Measurements from ENCODE around the gene TDRD12.
"Not testable (repeated sequence)": the region's sequence is repeated elsewhere in the genome, so short reads cannot be mapped to it uniquely, and the experiment has no call there.

Gene TDRD12

DNA sequence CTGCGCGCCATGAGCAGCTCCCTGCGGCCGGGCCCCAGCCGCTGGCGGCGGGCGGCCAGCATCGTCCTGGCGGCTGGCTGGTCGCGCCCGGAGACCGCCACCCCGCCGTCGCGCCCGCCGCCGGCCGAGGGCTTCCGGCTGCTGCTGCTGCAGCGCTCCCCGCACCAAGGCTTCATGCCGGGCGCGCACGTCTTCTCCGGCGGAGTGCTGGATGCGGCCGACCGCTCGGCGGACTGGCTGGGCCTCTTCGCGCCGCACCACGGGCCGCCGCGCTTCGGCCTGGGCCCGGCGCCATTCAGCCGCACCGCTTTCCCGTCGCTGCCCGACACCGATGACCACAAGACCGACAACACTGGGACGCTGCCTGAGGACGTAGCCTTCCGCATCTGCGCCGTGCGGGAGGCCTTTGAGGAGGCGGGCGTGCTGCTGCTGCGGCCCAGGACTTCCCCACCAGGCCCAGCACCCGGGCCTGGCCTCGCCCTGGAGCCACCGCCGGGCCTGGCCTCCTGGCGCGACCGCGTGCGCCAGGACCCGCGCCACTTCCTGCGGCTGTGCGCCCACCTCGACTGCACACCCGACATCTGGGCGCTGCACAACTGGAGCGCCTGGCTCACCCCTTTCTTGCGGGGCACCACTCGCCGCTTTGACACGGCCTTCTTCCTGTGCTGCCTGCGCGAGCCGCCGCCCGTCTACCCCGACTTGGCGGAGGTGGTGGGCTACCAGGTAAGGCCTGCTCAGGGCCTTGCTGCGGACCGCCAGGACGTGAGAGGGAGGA lies 27.4 kb upstream of the TDRD12 start:
- DNase-seq (ENCODE audit: low read depth in 2 of 2): peak in 1 of 2 donors; percentile 49

DNA sequence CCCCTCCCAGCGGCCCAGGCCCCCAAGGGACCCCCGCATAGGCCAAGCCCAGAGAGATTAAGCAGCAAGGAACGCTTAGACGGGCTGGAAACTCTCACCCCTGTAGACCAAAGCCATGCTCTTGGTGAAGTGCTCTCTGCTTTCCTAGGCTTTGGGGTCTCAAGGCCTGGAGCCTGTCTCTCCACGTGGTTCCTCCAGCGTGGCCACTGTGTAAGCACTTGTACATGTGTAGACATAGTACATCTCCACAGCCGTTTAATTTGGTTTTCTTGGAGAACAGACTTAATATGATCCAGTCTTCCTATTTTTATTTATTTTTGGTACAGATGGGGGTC lies 26.9 kb upstream of the TDRD12 start:
- DNase-seq (ENCODE audit: low read depth in 2 of 2): no peak

DNA sequence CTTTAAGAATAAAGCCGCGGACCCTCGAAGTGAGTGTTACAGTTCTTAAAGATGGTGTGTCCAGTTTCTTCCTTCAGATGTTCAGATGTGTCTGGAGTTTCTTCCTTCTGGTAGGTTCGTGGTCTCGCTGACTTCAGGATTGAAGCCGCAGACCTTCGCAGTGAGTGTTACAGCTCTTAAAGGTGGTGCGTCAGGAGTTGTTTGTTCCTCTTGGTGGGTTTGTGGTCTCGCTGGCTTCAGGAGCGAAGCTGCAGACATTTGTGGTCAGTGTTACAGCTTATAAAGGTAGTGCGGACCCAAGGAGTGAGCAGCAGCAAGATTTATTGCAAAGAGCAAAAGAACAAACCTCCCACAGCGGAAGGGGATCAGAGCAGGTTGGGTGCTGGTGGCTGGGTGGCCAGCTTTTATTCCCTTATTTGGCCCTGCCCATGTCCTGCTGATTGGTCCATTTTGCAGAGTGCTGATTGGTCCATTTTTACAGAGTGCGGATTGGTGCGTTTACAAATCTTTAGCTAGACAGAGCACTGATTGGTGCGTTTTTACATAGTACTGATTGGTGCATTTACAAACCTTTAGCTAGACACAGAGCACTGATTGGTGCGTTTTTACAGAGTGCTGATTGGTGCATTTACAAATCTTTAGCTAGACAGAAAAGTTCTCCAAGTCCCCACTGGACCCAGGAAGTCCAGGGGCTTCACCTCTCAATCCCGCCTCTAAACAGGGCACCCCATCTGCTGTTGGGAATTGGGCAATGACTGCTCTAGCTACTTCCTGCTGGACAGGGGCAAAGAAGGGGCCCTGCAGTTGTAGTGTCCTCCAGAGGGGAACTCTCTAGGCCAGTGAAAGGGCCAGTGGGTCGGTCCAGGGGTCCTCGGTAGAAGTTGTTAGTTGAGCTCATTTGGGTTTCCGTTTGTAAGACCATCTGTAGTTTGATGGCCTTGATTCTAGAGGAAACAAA lies 26.1 kb upstream of the TDRD12 start:
- peak in 1 of 2 donors; percentile 12 for DNase-seq (ENCODE audit: low read depth in 2 of 2)

DNA sequence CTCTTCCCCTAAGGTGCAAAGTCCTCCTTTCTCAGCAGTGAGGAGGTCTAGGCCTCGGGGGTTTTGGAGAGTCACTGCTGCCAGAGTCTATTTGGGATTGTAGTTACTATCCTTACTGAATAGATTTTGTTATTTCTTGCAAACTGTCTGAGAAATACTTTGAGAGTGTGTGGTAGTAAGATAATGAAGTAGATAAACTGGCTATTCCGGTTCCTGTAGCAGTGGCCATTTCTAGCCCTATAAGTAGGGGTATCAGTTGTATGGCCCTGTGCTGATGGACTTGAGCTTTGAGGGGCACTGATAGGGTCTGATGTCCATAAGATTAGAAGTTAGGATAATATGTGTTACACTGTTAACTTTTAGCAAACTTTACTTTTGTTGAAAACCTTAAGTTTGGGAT lies 25.3 kb upstream of the TDRD12 start:
- not testable (repeated sequence) for DNase-seq (ENCODE audit: low read depth in 2 of 2)

DNA sequence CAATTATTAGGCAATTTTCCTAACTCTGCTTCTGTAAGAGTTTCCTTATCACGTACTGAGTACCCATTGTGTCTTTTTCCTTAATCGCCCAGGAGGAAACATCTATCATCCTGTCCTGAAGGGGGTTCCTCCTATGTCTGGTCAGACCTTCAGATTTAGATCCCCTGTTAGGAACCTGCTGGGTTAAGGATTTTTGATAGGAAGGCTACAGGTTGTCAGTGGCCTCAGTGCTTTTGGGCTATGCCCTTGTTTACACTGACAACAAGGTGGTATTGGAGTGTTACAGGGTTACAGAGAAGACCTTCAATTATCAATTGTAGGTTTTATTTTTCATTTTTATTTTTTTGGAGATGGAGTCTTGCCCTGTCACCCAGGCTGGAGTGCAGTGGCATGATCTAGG lies 24.7 kb upstream of the TDRD12 start:
- DNase-seq (ENCODE audit: low read depth in 2 of 2): not testable (repeated sequence)

DNA sequence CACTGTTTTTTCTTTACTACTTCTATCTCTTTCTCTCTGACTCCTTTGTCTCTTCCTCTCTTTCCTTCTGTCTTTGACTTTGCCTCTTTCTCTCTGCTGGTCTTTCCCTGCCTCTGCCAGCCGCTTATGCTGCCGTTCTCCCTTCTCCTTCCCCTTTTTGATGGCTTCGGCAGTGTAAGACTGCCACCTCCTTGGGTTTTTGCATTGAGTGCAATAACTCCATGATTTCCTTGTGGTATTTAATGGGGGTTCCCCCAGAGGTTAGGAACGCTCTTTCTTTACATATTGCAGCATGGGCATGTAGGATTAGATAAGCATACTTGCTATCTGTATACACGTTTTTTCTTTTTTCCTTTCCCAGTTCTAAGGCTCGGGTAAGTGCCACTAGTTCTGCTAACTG lies 24.1 kb upstream of the TDRD12 start:
- not testable (repeated sequence) for DNase-seq (ENCODE audit: low read depth in 2 of 2)

DNA sequence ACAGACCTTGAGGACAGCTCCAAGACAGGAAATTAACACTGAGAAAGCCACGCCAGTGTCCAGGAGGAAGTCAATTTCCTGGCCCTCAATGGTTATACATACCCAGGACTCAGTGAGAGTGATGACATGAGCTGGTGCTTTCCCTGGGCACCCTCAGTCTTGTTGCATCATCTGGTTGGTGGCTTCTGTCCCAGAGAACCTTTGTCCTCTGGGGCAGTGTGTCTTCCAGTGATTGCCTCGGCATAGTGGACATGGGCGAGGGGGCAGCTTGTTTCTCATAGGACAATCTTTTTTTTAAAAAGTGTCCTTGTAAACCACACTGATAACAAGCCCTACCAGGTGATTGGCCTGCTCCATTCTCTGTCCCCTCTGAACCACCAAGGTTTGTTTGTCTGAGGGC lies 22.8 kb upstream of the TDRD12 start:
- not testable (repeated sequence) for DNase-seq (ENCODE audit: low read depth in 2 of 2)

DNA sequence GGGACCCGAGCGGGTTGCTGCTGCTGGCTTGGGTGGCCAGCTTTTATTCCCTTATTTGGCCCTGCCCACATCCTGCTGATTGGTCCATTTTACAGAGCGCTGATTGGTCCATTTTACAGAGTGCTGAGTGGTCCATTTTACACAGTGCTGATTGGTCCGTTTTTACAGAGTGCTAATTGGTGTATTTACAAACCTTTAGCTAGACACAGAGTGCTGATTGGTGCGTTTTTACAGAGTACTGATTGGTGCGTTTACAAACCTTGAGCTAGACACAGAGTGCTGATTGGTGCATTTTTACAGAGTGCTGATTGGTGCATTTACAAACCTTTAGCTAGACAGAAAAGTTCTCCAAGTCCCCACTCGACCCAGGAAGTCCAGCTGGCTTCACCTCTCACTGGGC lies 19.4 kb upstream of the TDRD12 start:
- not testable (repeated sequence) for DNase-seq (ENCODE audit: low read depth in 2 of 2)

DNA sequence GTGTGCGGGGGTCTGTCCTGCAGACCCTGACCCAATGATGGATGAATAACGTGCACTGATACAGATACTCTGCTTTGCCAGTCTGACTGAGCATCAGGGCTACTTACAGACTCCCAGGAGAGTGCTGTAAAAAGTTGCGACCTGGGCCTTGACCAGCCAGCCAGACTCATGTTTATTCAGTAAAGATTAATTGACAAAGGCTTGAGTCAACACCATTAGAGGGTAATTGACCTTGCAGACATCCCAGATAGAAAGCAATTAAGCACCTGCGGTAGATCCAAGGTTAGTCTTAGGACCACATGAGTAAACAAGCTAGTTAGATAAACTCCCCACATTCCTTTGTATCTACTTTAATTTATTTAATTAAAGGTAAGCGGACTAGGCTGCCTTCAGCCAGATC lies 17.6 kb upstream of the TDRD12 start:
- DNase-seq (ENCODE audit: low read depth in 2 of 2): no peak

DNA sequence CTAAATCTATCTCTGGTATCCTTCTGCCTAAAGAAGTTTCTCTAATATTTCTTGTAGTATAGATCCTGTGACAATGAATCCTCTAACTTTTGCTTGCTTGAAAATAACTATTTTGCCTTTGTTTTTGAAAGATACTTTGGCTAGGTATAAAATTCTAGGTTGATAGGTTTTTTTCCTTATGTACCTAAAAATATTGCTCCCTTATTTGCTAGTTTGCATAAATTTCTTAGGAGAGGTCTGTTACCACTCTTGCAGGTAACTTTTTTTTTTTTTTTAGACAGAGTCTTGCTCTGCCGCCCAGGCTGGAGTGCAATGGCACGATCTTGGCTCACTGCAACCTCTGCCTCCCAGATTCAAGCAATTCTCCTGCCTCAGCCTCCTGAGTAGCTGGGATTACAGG lies 15.6 kb upstream of the TDRD12 start:
- not testable (repeated sequence) for DNase-seq (ENCODE audit: low read depth in 2 of 2)

DNA sequence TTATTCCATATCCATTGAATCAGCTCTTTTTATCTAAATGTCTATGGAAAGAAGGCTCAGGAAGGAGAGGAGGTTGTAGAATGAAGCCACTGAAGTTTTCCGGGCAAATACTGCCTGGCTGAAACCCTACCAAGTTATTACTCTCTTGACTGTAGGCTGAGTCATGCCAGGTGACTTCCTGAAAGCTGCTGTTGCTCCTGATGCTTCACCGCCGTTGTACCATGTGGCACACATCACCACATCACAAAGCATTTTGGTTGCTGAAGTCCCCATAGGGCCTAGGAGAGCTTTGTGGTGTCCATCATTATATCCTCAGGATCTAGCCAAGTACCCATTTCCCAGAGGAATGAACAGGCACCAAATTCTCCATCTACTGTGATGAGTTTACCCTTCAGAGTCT lies 11.1 kb upstream of the TDRD12 start:
- DNase-seq (ENCODE audit: low read depth in 2 of 2): peak in 1 of 2 donors; percentile 30

DNA sequence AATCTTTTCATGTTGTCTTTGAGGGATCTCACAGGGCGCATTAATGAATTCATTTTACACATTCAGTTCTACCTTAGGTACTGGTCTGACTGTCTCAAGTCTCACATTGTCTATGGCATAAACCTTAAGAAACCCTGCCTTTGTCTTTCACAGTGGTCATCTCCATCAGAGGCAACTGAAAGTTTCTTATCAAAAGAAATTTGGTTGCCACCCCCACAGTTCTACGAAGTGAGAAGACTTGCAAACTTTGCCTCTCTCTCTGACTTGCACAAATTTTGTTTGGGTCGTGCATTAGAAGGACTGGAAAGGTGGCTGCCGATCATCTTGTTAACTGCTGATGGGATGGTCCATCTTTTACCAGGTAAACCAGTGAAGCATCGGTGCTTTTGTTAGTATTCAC lies 10.5 kb upstream of the TDRD12 start:
- no peak for DNase-seq (ENCODE audit: low read depth in 2 of 2)

DNA sequence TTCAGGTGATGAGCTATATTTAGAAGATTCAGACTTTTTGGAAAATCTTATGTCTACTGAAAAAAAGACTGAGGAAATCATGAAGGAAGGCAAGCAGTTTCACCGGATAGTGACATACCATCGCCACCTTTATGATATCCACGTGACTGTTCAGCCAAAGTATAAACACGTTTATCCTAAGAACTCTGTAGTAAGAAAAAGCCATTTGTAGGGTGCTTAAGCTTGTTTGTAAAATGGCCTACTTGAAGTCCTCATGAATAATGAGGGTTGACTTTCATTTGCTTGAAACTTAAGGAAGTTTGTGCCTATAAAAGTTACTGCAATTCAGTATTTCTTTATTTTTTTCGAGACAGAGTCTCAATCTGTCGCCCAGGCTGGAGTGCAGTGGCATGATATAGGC lies 7.8 kb upstream of the TDRD12 start:
- DNase-seq (ENCODE audit: low read depth in 2 of 2): no peak

DNA sequence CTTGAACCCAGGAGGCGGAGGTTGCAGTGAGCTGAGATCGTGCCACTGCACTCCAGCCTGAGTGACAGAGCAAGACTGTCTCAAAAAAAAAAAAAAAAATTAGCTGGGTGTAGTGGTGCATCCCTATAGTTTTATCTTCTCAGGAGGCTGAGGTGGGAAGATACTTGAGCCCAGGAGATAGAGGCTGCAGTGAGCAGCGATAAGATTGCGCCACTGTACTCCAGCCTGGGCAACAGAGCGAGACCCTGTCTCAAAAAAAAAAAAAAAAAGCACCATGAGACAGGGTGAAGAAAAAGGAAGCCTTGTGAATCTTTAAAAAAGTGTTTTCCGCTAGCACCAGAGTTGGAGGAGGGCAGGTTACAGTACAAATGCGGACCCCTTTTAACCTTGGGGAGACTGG lies 3.4 kb upstream of the TDRD12 start:
- not testable (repeated sequence) for DNase-seq (ENCODE audit: low read depth in 2 of 2)

DNA sequence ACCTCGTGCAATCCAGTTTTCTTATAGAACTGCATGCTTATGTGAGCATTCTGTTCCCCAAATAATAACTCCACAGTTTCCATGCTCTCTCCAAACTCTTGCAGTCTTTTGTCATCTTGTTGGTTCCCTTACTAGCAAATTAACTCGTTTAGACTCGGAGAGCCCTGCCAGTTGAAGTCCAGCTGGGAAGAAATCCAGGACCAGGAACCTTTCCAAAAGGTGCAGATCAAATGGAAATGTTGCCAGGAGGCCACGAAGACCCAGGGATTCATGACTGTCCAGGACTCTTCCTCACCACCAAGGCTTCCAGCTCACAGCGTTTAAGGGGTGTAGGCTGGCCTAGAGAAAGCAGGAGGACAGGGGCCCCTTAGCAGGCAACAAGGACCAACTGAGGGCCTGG lies 2.1 kb upstream of the TDRD12 start:
- DNase-seq (ENCODE audit: low read depth in 2 of 2): no peak

DNA sequence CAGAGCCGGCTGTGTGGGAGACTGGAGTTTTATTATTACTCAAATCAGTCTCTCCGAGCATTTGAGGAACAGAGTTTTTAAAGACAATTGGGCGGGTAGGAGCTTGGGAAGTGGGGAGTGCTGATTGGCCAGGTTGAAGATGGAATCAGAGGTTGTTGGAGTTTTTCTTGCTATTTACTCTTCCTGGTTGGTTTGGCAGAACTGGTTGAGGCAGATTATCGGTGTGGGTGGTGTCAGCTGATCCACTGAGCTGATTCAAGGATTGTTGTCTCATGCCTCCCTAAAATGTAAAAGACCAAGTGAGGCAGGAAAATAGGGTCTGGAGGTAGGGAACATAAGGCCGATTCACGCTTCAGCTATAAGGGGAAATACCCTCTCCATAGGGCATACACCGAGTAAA lies 1.3 kb upstream of the TDRD12 start:
- no peak for DNase-seq (ENCODE audit: low read depth in 2 of 2)

DNA sequence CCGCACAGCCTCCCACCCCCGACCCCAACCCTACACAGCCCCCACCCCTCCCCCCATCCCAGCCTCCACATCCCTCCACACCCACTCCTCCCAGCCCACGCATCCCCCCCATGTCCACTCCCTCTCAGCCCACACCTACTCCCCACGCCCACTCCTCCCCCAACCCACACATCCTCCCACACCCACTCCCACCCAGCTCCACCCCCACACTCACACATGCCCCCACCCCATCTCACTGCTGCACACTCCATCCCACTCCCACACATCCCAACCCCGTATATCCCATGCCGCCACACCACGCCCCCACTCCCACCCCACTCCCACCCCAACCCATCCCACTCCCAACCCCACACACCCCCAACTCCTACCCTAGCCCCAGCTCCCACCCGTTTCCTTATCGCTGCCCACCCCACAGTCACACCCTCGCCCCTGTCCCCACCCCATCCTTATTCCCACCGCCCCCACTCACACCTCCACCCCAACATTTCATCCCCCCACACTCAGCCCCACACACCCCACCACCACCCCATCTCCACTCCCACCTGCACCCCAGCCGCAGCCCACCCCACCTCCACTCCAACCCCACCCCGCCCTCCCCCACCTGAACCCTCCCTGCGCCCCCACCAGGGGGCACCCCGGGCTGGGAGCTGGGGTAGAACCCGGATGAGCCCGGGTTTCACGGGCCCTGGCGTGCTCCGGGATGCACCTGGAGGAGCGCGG lies 809 bp downstream of the TDRD12 start:
- DNase-seq (ENCODE audit: low read depth in 2 of 2): no peak

DNA sequence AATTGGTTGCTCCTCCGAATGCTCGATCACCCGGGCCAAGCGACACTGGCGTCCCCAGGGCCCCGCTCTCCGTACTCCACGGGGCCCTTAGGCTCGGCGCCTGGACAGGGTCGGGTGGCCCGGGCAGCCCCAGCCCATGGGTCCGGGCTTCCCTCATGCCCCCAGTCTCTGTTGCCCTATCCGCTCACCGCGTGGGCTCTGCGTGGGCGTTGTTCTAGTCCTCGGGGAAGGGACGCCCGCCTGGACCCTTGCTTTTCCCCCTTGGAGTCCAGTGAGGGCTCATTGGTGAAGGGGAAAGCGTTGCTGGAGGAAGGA lies 1.3 kb downstream of the TDRD12 start:
- no peak for DNase-seq (ENCODE audit: low read depth in 2 of 2)

DNA sequence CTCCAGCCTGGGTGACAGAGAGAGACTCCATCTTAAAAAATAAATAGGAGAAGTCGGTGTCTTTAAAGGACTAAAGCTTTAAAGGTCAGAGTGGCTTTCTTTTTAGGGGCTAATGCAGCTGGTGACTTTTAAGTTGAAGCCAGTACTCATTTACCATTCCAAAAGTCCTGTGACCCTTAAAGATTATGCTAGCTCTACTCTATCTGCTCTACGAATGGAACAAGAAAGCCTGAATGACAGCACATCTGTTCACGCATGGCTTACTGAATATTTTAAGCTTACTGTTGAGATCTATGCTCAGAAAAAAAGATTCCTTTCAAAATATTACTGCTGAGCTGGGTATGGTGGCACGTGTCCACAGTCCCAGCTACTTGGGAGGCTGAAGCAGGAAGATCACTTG lies 16.4 kb downstream of the TDRD12 start:
- DNase-seq (ENCODE audit: low read depth in 2 of 2): no peak

DNA sequence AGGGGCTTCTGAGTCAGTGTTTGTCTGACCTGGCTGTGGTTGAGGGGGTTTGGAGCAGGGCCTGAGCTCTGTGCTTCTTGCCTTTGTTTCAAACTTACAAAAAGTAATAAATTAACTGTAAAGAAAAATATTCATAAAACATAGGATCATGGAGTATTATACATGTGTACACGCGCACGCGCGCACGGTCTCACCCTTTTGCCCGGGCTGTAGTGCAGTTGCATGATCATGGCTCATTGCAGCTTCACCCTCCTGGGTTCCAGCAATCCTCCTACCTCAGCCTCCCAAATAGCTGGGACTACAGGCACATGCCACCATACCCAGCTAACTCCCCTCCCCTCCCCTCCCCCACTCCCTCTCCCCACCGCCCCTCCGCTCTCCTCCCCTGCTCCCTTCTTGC lies 23.5 kb downstream of the TDRD12 start:
- no peak for DNase-seq (ENCODE audit: low read depth in 2 of 2)

DNA sequence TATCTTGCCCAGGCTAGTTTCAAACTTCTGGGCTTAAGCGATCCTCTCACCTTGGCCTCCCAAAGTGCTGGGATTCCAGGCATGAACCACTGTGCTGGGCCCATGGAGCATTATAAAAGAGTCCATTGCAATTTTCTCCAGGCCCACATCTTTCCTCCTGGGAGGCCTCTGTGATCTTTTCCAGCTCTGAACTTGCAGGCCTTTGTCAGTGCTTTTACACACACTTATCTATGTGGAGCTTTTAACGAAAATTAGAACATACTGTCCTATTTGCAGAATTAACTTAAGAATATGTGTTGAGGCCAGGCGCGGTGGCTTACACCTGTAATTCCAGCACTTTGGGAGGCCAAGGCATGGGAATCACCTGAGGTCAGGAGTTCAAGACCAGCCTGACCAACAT lies 23.9 kb downstream of the TDRD12 start:
- DNase-seq (ENCODE audit: low read depth in 2 of 2): no peak

DNA sequence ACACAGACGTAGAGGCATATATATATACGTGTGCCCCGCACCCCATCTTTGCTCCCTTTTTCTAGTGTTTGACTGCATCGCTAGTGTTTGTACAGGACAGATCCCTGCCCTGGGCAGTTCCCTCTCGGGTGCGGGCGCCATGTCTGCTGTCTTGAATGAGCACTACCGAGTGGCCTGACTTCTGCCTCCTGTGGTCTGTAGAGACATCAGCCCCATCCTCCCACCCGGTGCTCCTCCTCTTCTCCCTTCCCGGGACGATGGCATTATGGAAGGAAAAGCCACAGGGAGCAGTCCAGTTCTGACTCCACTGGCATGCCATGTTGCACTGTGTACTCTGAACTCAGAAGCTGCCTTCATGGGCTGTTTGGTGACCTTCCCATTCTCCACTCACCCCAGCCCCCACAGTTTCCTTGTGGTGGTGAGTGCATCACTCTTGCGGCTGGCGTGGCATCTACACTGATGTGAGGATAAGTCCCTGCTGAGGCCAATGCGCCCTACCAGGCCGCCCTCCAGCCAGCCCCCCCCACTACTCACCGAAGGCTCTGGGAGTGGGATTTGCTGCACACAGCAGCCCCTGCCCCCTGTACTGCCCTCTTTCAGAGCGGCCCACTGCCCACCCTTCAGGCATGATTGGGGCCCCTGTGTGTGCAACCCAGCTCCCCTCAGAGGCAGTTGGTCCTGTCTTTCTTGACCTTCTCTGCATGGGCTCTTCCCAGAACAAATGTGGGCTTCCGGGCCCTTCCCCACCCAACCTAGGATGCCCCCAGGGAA lies 25.2 kb downstream of the TDRD12 start:
- DNase-seq (ENCODE audit: low read depth in 2 of 2): no peak

Data from stimulated activated CD4-positive, alpha-beta T cell treated with anti-CD3 and anti-CD28 coated beads, Interleukin-1b, Interleukin-23, amount 100 ng/mL, for 4 hours (primary cell).